OCI-LY3 (cell line): ENCODE measurements around the gene TMEM208.

Experiments
- H2AFZ ChIP-seq: fragments of 200-600, 300-600 bp; shearing (Covaris generic); 2 replicates; pipeline ENCODE4 v1.6.0; 2014; ENCODE audit warnings: antibody characterized with exemption, low read depth, low read length
- H3K27ac ChIP-seq: fragments of 200-600, 300-600 bp; sonication (generic); 2 replicates; pipeline ENCODE4 v1.5.1; 2014; ENCODE audit warnings: mild to moderate bottlenecking, low read length, moderate library complexity, mixed read lengths
- H3K27me3 ChIP-seq: fragments of 200-600, 300-600 bp; sonication (generic); 2 replicates; pipeline ENCODE4 v1.6.1; 2014; ENCODE audit warnings: low read depth, low read length, mixed read lengths
- H3K36me3 ChIP-seq: fragments of 200-600, 300-600 bp; sonication (generic); replicated peaks from 2 replicates; pipeline ENCODE3; 2014; ENCODE audit warnings: low read depth, low read length, mixed read lengths
- H3K4me1 ChIP-seq: fragments of 300-600, 200-600 bp; sonication (generic); 2 replicates; pipeline ENCODE4 v1.6.1; 2014; ENCODE audit warnings: low read length, mixed read lengths
- H3K4me2 ChIP-seq: fragments of 200-600, 300-600 bp; sonication (generic); 2 replicates; pipeline ENCODE4 v1.6.1; 2014; ENCODE audit warnings: low read length, mixed read lengths
- H3K4me3 ChIP-seq: fragments of 300-600, 200-600 bp; sonication (generic); 2 replicates; pipeline ENCODE4 v1.5.1; 2014; ENCODE audit warnings: antibody characterized with exemption, mild to moderate bottlenecking, low read length, moderate library complexity
- H3K79me2 ChIP-seq: fragments of 300-600, 200-600 bp; shearing (Covaris generic); 2 replicates; pipeline ENCODE4 v1.6.1; 2014; ENCODE audit warnings: mild to moderate bottlenecking, low read length, mixed read lengths
- H3K9ac ChIP-seq: fragments of 300-600, 200-600 bp; shearing (Covaris generic); 2 replicates; pipeline ENCODE4 v1.6.0; 2014; ENCODE audit warnings: mild to moderate bottlenecking, low read length, moderate library complexity
- H3K9me3 ChIP-seq: fragments of 200-600, 300-600 bp; shearing (Covaris generic); 2 replicates; pipeline ENCODE4 v1.6.1; 2014; ENCODE audit warnings: low read length, mixed read lengths; ENCODE audit not compliant: insufficient read depth
- H4K20me1 ChIP-seq: fragments of 200-600, 300-600 bp; sonication (generic); 2 replicates; pipeline ENCODE4 v1.6.1; 2016; ENCODE audit warnings: low read length, mixed read lengths; ENCODE audit not compliant: insufficient read depth
- CTCF ChIP-seq: fragments of 200-600, 300-600 bp; sonication (generic); IDR thresholded peaks from 2 replicates; pipeline ENCODE4 v1.5.1; 2014; ENCODE audit warnings: antibody characterized with exemption, low read length, low read depth
- EZH2phosphoT487 ChIP-seq: fragments of 200-600 bp; shearing (Covaris generic); IDR thresholded peaks from 2 replicates; pipeline ENCODE4 v1.6.1; 2018; ENCODE audit warnings: antibody characterized with exemption, mixed run types, low read depth

Gene TMEM208

DNA sequence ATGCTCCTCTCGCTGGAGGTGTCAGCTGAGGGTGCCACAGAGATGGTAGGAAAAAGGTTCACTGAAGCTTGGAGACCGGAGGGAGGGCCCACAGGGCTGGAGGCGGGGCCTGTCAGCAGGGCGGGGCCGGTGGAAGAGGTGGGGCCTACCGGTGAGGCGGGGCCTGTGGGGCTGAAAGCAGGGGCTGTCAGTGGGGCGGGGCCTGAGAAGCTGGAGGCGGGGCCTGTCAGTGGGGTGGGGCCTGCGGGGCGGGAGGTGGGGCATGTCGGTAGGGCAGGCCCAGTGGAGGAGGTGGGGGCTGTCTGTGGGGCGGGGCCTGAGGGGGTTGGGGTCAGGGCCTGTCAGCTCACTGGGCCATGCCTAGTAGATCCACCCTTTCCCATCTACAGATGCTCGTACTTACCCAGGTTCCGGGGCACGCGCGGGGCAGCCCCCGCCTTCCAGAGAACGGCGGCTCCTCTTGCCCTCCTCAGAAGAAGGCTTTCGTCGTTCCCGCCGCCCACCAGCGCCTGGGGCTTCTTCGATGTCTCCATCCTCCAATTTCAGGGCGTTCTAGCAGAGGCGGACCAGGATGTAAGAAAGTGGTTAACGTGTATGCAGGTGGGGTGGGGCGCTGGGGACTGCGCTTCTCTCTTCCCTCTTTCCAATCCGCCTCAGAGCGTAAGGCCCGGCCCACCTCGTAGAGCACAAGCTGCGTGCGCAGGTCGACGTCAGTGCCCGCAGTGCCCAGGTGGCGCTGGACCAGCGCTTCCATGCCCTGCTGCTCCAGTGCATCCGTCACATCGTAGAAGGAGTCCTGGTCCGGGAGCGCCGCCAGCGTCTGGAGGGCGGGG lies 9.8 kb downstream of the TMEM208 start:
- H3K27ac ChIP-seq = no peak overlapping the region

GRCh38 chr16:67237396-67238277 lies 10.7 kb downstream of the TMEM208 start:
- Histone ChIP-seq H3K4me2 (no peak overlapping the region), H3K36me3 (peaks cover 32% of the 10 kb centered on the region), H3K4me1 (no peaks in the 10 kb centered on the region), H4K20me1 (0 out of 2 replicates have a peak, but pooled peaks cover 2% of the 10 kb centered on the region), H3K79me2 (0 out of 2 replicates have a peak, but pooled peaks cover 4% of the 10 kb centered on the region), H3K27me3 (no peaks in the 10 kb centered on the region), H3K9ac (no peak overlapping the region), H3K4me3 (no peak overlapping the region), H2AFZ (no peak overlapping the region), H3K9me3 (no peaks in the 10 kb centered on the region), H3K27ac (no peak overlapping the region)
- TF ChIP-seq CTCF (no peak), EZH2phosphoT487 (no peak)

More for the DNA sequence above, 9.8 kb downstream of the TMEM208 start:
- H3K4me1 ChIP-seq = no peaks in the 10 kb centered on the region
- H3K4me2 ChIP-seq = no peak overlapping the region
- no peaks in the 10 kb centered on the region for H3K9me3 ChIP-seq
- no peak overlapping the region for H3K9ac ChIP-seq
- TF ChIP-seq CTCF = no peak
- TF ChIP-seq EZH2phosphoT487 = no peak
- peaks cover 38% of the 10 kb centered on the region for H3K36me3 ChIP-seq
- H3K27me3 ChIP-seq = no peaks in the 10 kb centered on the region
- no peaks in the 10 kb centered on the region for H4K20me1 ChIP-seq
- no peak overlapping the region for H2AFZ ChIP-seq
- no peaks in the 10 kb centered on the region for H3K79me2 ChIP-seq
- H3K4me3 ChIP-seq = no peak overlapping the region

DNA sequence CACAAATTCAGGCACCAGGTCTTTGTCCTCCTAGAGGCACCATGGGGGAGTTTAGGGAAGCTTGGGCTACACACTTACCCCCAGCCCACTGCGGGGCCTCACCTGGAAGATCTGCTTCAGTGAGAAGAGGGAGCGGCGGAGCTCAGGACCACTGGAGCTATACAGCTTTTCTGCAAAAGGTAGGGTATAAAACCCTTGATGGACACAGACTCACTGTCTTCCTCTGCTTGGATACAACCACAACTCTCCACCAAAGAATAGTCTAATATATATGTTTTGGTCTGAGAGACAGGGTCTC lies 11.3 kb downstream of the TMEM208 start:
- no peak overlapping the region for H3K4me2 ChIP-seq
- H4K20me1 ChIP-seq = 0 out of 2 replicates have a peak, but pooled peaks cover 2% of the 10 kb centered on the region
- no peak overlapping the region for H3K4me3 ChIP-seq
- H3K9me3 ChIP-seq = no peaks in the 10 kb centered on the region
- H3K9ac ChIP-seq = no peak overlapping the region
- H3K79me2 ChIP-seq = 0 out of 2 replicates have a peak, but pooled peaks cover 4% of the 10 kb centered on the region
- H3K27ac ChIP-seq = no peak overlapping the region
- no peaks in the 10 kb centered on the region for H3K4me1 ChIP-seq
- H2AFZ ChIP-seq = no peak overlapping the region
- peaks cover 31% of the 10 kb centered on the region for H3K36me3 ChIP-seq
- TF ChIP-seq EZH2phosphoT487 (no peak), CTCF (no peak)
- no peaks in the 10 kb centered on the region for H3K27me3 ChIP-seq

DNA sequence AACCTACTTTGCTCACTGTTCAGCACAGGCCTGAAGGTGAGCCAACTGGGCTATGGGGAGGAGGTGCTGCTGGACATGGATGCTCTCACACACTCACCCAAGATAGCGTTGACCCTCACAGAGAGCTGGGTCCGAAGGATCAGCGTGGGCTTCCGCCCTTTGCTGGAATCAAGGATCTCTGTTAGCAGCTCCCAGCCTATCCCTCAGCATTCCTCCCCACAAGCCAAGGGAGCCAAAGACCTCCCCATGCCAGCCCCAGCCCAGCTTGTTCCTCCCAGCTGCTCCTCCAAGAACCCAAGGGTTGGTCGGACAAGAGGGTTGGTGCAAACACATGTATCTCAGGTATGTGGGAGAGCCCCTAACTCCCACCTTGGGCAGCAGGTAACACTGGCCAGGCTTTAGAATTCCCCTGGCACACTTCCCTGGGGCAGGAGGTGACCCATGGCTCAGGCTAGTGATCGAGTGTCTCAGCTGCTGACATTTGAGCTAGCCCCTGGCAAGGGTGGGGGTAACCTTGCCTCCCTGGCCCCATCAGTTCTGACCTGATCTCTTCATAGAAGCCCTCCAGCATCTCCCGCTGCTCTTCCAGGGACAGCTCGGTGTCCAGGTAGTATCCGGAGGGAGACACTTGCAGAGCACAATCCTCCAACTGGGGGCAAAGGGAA lies 12.0 kb downstream of the TMEM208 start:
- Histone ChIP-seq H4K20me1 (0 out of 2 replicates have a peak, but pooled peaks cover 2% of the 10 kb centered on the region), H2AFZ (no peak overlapping the region), H3K27me3 (no peaks in the 10 kb centered on the region), H3K36me3 (peaks cover 27% of the 10 kb centered on the region), H3K27ac (no peak overlapping the region), H3K79me2 (peaks cover 10% of the 10 kb centered on the region), H3K9ac (no peak overlapping the region), H3K9me3 (no peaks in the 10 kb centered on the region), H3K4me2 (no peak overlapping the region), H3K4me3 (no peak overlapping the region), H3K4me1 (peaks cover 6% of the 10 kb centered on the region)
- TF ChIP-seq EZH2phosphoT487 (no peak), CTCF (no peak)
